Keratinocyte (primary cell): ENCODE measurements around the gene LSM7. TPM values are rescaled to one million over a fixed set of nuclear protein-coding genes. Genes with fewer than 3 reads are reported as not detected.

Experiments
- DNase-seq: peaks from one replicate; pipeline ENCODE4 v3.0.0-alpha.2; 2011; ENCODE audit warnings: low read depth, missing footprints, low spot score
- FAIRE-seq: peaks from 2 replicates; lab custom pipeline; 2011; peaks lifted over from hg19 to GRCh38; lab: Jason Lieb, UNC
- H2AFZ ChIP-seq: 2 replicates; pipeline ENCODE4 v1.6.0; 2012; ENCODE audit warnings: low read length, control low read depth, inconsistent platforms; ENCODE audit not compliant: control insufficient read depth
- H3K27ac ChIP-seq: 2 replicates; pipeline ENCODE4 v1.5.1; 2011; ENCODE audit warnings: low read length; ENCODE audit not compliant: control insufficient read depth, insufficient read depth
- H3K27me3 ChIP-seq: 3 replicates; pipeline ENCODE4 v1.6.0; 2011; ENCODE audit warnings: low read length; ENCODE audit not compliant: control insufficient read depth, insufficient read depth; ENCODE audit errors: extremely low read depth
- H3K36me3 ChIP-seq, 2 experiments: 2 replicates in 1 of 2; 3 replicates in 1 of 2; pipeline ENCODE4 v1.5.1; 2011; ENCODE audit warnings: low read length in 2 of 2, mild to moderate bottlenecking in 1 of 2; ENCODE audit not compliant: control insufficient read depth in 2 of 2, insufficient read depth in 2 of 2; ENCODE audit errors: extremely low read depth in 1 of 2
- H3K4me1 ChIP-seq: 3 replicates; pipeline ENCODE4 v1.5.1; 2011; ENCODE audit warnings: low read length; ENCODE audit not compliant: control insufficient read depth, insufficient read depth; ENCODE audit errors: extremely low read depth
- H3K4me2 ChIP-seq: 3 replicates; pipeline ENCODE4 v1.6.0; 2011; ENCODE audit warnings: low read depth, low read length; ENCODE audit not compliant: control insufficient read depth, insufficient read depth; ENCODE audit errors: extremely low read depth
- H3K4me3 ChIP-seq, 3 experiments: fragments of 200-600 bp in 1 of 3; sonication (generic) in 1 of 3; 2 replicates in 2 of 3; 3 replicates in 1 of 3; pipeline ENCODE4 v1.5.1; 2011 to 2016; ENCODE audit warnings: low read length in 3 of 3, mild to moderate bottlenecking in 3 of 3, control low read depth in 2 of 3, inconsistent platforms in 1 of 3, low read depth in 1 of 3, mixed read lengths in 1 of 3, mixed run types in 1 of 3, moderate library complexity in 1 of 3; ENCODE audit not compliant: control insufficient read depth in 2 of 3, insufficient read depth in 2 of 3; ENCODE audit errors: extremely low read depth in 1 of 3
- H3K79me2 ChIP-seq: 2 replicates; pipeline ENCODE4 v1.6.0; 2012; ENCODE audit warnings: low read length; ENCODE audit not compliant: control insufficient read depth, insufficient read depth
- H3K9ac ChIP-seq: 3 replicates; pipeline ENCODE4 v1.6.0; 2011; ENCODE audit warnings: low read length; ENCODE audit not compliant: control insufficient read depth, insufficient read depth; ENCODE audit errors: extremely low read depth
- H3K9me1 ChIP-seq: 3 replicates; pipeline ENCODE4 v1.6.0; 2011; ENCODE audit warnings: low read length; ENCODE audit not compliant: control insufficient read depth, insufficient read depth; ENCODE audit errors: extremely low read depth
- H3K9me3 ChIP-seq: 2 replicates; pipeline ENCODE4 v1.5.1; 2012; ENCODE audit warnings: low read depth, low read length; ENCODE audit not compliant: control insufficient read depth
- H4K20me1 ChIP-seq: 3 replicates; pipeline ENCODE4 v1.6.0; 2011; ENCODE audit warnings: low read length; ENCODE audit not compliant: control insufficient read depth, insufficient read depth; ENCODE audit errors: extremely low read depth
- EZH2 ChIP-seq: IDR thresholded peaks from one replicate; pipeline ENCODE4 v1.6.1; 2012; ENCODE audit warnings: inconsistent platforms, mild to moderate bottlenecking, low read length, moderate library complexity
- dilution Hi-C: fragments of 300-500 bp; cut with MboI; formaldehyde crosslinking; loops from one replicate; pipeline ENCODE4 v1.7.0; 2020; ENCODE audit warnings: low sequenced_read_pairs; ENCODE audit not compliant: extremely low pct_ligation_motif_present
- polyA plus RNA-seq, 5 experiments: library from polyadenylated mRNA; depleted of rRNA in 3 of 5; stranded (reverse) in 3 of 5; stranded (forward) in 1 of 5; unstranded in 1 of 5; fragments of >200 nt; gene quantifications; 1 replicate in 1 of 5; 2 replicates in 3 of 5; 3 replicates in 1 of 5; pipeline versions ENCODE4 v1.2.1 to v1.2.3, GENCODE V29; 2011 to 2012; ENCODE audit warnings: missing spikeins in 2 of 5, low read depth in 1 of 5, low replicate concordance in 1 of 5
- TF ChIP-seq, protein P1 (sequence below), 3 experiments: IDR thresholded peaks in 1 of 3; conservative IDR thresholded peaks in 1 of 3; optimal IDR thresholded peaks in 1 of 3; 2 replicates in 2 of 3; 3 replicates in 1 of 3; pipeline versions ENCODE3 to v1.5.1; 2011; ENCODE audit warnings: low read length in 3 of 3, mild to moderate bottlenecking in 3 of 3, moderate library complexity in 2 of 3, control low read depth in 1 of 3, inconsistent platforms in 1 of 3; ENCODE audit not compliant: insufficient read depth in 2 of 3; ENCODE audit errors: extremely low read depth in 1 of 3

LSM7 gene
- polyA plus RNA-seq, 1 donor (not counting 4 experiments of a cell fraction or from before 2014, with no cell fraction given): 243 TPM

GRCh38 chr19:2277138-2277537 is 51.2 kb downstream of the LSM7 start:
- Histone ChIP-seq H3K27me3 (no peaks in the 10 kb centered on the region), H3K9me1 (no peaks in the 10 kb centered on the region), H3K79me2 (peaks cover 18% of the 10 kb centered on the region), H3K9ac (no peak overlapping the region), H2AFZ (no peak overlapping the region), H3K4me2 (no peak overlapping the region), H3K4me1 (peaks cover 10% of the 10 kb centered on the region), H4K20me1 (peaks cover 15% of the 10 kb centered on the region), H3K36me3 (peaks cover 9 to 10% of the 10 kb centered on the region in 2 experiments), H3K9me3 (no peaks in the 10 kb centered on the region), H3K4me3 (no peak overlapping the region), H3K27ac (no peak overlapping the region)
- DNase-seq: no peak
- TF ChIP-seq, protein P1, sequence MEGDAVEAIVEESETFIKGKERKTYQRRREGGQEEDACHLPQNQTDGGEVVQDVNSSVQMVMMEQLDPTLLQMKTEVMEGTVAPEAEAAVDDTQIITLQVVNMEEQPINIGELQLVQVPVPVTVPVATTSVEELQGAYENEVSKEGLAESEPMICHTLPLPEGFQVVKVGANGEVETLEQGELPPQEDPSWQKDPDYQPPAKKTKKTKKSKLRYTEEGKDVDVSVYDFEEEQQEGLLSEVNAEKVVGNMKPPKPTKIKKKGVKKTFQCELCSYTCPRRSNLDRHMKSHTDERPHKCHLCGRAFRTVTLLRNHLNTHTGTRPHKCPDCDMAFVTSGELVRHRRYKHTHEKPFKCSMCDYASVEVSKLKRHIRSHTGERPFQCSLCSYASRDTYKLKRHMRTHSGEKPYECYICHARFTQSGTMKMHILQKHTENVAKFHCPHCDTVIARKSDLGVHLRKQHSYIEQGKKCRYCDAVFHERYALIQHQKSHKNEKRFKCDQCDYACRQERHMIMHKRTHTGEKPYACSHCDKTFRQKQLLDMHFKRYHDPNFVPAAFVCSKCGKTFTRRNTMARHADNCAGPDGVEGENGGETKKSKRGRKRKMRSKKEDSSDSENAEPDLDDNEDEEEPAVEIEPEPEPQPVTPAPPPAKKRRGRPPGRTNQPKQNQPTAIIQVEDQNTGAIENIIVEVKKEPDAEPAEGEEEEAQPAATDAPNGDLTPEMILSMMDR (optimal IDR thresholded peaks at IDR 0.05 in 1 of 3, IDR thresholded peaks at IDR 0.05 in 1 of 3, conservative IDR thresholded peaks at IDR 0.05 in 1 of 3; ENCODE audit: extremely low read depth in 1 of 3, insufficient read depth in 2 of 3, low read length in 3 of 3): no peak
- TF ChIP-seq EZH2: no peak
- FAIRE-seq: no peak
- dilution Hi-C loops: no loop called here

- DNase-seq (no peak), FAIRE-seq (no peak)
- Histone ChIP-seq H2AFZ (no peak overlapping the region), H3K4me1 (peaks cover 14% of the 10 kb centered on the region), H3K4me3 (no peak overlapping the region), H3K27ac (no peak overlapping the region), H3K9me1 (no peaks in the 10 kb centered on the region), H3K9me3 (no peaks in the 10 kb centered on the region), H3K36me3 (peaks cover 13 to 15% of the 10 kb centered on the region in 2 experiments), H3K79me2 (peaks cover 23% of the 10 kb centered on the region), H3K27me3 (no peaks in the 10 kb centered on the region), H3K9ac (no peak overlapping the region), H3K4me2 (no peak overlapping the region), H4K20me1 (peaks cover 19% of the 10 kb centered on the region)
- dilution Hi-C loops: no loop called here
- TF ChIP-seq, protein P1 (optimal IDR thresholded peaks at IDR 0.05 in 1 of 3, IDR thresholded peaks at IDR 0.05 in 1 of 3, conservative IDR thresholded peaks at IDR 0.05 in 1 of 3; ENCODE audit: extremely low read depth in 1 of 3, insufficient read depth in 2 of 3, low read length in 3 of 3): no peak
- no peak for TF ChIP-seq EZH2
These were observed 51.9 kb downstream of the LSM7 start for GRCh38 chr19:2276429-2276986.
